ENCODE data around the gene COL18A1. TPM values are rescaled to one million over a fixed set of nuclear protein-coding genes. Genes with fewer than 3 reads are reported as not detected.

COL18A1 gene
- total and polyA plus RNA-seq, 11 donors: 31.7 to 109 (median 59.0) TPM

- H3K36me3 ChIP-seq: peaks cover 0 to 72% (median 46%) of the 10 kb centered on the region in 9 donors
- WGBS, 4 donors: 68 to 85% (median 81%) methylated on average over 23 to 40 of the region's 40 CpGs
- peak overlapping the region in 4 of 12 donors; percentile 15 to 85 (median 32) for H3K27ac ChIP-seq
- intact Hi-C loops (cut with DNase I): no loop called here
- TF ChIP-seq, protein P1, sequence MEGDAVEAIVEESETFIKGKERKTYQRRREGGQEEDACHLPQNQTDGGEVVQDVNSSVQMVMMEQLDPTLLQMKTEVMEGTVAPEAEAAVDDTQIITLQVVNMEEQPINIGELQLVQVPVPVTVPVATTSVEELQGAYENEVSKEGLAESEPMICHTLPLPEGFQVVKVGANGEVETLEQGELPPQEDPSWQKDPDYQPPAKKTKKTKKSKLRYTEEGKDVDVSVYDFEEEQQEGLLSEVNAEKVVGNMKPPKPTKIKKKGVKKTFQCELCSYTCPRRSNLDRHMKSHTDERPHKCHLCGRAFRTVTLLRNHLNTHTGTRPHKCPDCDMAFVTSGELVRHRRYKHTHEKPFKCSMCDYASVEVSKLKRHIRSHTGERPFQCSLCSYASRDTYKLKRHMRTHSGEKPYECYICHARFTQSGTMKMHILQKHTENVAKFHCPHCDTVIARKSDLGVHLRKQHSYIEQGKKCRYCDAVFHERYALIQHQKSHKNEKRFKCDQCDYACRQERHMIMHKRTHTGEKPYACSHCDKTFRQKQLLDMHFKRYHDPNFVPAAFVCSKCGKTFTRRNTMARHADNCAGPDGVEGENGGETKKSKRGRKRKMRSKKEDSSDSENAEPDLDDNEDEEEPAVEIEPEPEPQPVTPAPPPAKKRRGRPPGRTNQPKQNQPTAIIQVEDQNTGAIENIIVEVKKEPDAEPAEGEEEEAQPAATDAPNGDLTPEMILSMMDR (IDR thresholded peaks at IDR 0.05): no peak
- TF ChIP-seq POLR2A (IDR thresholded peaks at IDR 0.05): no peak
- H3K9me3 ChIP-seq: no peaks in the 10 kb centered on the region
- ATAC-seq: peak in 2 of 4 donors; percentile 5 to 26
- H3K27me3 ChIP-seq: no peaks in the 10 kb centered on the region
- peak in 2 of 5 donors; percentile 61 to 67 for DNase-seq
- peak overlapping the region in 1 of 12 donors; percentile 47 for H3K4me3 ChIP-seq
- peaks cover 0 to 30% (median 1%) of the 10 kb centered on the region in 12 donors for H3K4me1 ChIP-seq
These were observed 78.2 kb downstream of the COL18A1 start for GRCh38 chr21:45482899-45483821.

DNA sequence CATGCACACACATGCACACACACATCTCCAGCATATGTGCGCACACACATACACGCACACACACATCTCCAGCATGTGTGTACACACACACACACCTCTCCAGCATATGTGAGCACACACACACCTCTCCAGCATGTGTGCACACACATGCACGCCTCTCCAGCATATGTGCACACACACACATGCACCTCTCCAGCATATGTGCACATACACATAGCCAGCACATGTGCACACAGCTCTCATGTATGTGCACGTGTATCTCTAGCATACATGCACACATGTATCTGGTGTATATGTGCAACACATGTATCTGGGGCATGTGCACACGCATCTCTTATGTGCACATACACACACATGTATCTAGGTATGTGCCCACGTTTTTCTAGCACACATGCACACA is 79.4 kb downstream of the COL18A1 start:
- Histone ChIP-seq H3K27me3 (no peaks in the 10 kb centered on the region), H3K4me3 (no peak overlapping the region), H3K9me3 (no peaks in the 10 kb centered on the region), H3K27ac (no peak overlapping the region), H3K36me3 (peaks cover 0 to 67% (median 37%) of the 10 kb centered on the region in 9 donors), H3K4me1 (peaks cover 0 to 19% (median 0%) of the 10 kb centered on the region in 12 donors)
- intact Hi-C loops (cut with DNase I): no loop called here
- no peak for ATAC-seq
- no peak for DNase-seq
- TF ChIP-seq, protein P1 (IDR thresholded peaks at IDR 0.05): no peak
- no peak for TF ChIP-seq POLR2A (IDR thresholded peaks at IDR 0.05)
- WGBS, 4 donors: 87 to 98% (median 93%) methylated on average over 6 of the region's 6 CpGs

DNA sequence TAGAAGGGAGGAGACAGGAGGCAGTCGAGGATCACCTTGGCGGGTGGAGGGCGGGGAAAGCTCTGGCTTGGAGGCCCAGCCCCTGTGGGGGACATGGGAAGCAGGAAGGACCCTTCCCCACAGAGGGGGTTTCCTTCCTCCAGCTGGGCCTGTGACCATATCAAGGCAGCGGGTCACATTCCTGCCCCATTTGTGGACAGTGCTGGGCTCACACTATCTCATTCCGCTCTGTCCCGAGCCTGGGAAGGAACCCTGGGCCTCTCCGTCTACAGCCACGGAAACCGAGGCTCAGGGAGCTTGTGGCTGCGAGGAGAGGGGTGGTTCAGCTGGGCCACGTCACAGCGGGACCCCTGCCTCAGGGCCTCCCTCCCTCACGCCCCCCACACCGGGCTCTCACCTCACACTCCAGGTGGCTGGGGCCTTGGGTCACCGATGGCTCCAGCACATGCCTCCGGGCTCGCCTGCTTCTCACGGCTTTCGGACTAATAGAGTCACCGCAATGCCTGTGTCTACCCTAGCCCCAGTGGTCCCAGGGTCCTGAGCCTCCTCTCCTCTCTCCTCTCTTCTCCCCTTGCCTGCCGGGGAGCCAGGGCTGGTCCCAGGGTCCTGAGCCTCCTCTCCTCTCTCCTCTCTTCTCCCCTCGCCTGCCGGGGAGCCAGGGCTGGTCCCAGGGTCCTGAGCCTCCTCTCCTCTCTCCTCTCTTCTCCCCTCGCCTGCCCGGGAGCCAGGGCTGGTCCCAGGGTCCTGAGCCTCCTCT is 80.9 kb downstream of the COL18A1 start:
- DNase-seq (peak in 1 of 5 donors; percentile 51), ATAC-seq (no peak)
- 90 to 93% (median 92%) methylated on average over 23 to 25 of the region's 25 CpGs for WGBS, 4 donors
- Histone ChIP-seq H3K4me1 (peaks cover 0 to 17% (median 0%) of the 10 kb centered on the region in 12 donors), H3K4me3 (no peak overlapping the region), H3K27me3 (no peaks in the 10 kb centered on the region), H3K27ac (no peak overlapping the region), H3K36me3 (peaks cover 0 to 56% (median 29%) of the 10 kb centered on the region in 9 donors), H3K9me3 (no peaks in the 10 kb centered on the region)
- TF ChIP-seq, protein P1 (IDR thresholded peaks at IDR 0.05): no peak
- TF ChIP-seq POLR2A (IDR thresholded peaks at IDR 0.05): no peak
- intact Hi-C loops (cut with DNase I): no loop called here
